ENCODE measurements around the gene ITM2B.
"Not testable (repeated sequence)": the region's sequence is repeated elsewhere in the genome, so short reads cannot be mapped to it uniquely, and the experiment has no call there.

The ITM2B gene

DNA sequence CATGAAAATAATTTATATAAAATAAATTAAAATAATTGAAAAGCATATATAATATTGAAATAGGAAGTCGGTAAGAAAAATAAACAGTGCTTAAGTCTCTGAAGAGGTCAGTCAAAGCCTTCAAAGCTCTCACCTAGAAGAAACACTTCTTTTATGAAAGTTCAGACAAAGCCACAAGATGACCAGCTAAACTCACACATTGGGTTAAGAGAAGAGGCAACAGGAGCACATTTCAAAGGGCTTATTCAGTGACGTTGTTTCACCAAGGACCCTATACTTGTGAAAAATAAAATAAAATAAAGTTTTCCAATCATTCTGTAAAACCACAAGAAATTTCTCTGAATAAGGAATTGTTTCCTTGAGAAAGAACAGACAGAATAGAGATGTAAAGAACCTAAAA lies 2.5 kb upstream of the ITM2B start:
- no peak for DNase-seq

DNA sequence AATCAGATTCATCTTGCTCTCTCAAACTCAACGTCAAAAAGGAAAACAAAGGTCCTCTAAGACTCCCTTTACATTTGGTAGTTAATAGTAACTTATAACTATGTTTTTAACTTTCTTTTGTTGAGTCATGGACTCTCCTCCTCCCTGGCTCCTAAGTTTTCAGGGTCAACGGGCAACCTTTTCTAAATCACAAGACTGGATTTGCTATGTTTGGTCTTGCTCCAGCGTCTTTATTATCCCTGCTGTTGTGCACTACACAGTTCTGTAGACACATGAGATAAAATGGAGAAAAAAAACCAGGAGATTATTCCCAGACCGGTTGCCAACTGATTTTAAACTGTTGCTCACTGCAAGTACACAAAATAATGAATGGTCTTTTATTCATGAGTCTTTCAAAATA lies 1.9 kb upstream of the ITM2B start:
- no peak for DNase-seq

DNA sequence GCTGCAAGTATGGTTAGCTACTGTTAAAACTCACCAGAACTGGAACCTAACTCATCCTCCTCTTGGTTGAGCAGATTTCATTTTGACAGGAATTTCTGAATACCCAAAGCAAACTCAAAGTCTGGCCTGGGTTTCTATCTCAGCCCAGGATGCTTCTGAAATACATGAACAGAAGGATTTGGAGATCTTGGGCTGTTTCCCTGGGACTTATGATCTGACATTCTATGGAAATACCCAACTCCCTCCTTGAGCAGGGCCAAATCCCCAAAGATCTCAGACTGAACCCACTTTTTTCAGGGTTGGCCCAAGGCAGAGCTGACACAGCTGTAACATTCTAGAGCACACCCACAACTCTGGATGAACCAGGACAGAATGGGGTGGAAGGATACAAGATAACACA lies 1.1 kb upstream of the ITM2B start:
- DNase-seq = no peak

DNA sequence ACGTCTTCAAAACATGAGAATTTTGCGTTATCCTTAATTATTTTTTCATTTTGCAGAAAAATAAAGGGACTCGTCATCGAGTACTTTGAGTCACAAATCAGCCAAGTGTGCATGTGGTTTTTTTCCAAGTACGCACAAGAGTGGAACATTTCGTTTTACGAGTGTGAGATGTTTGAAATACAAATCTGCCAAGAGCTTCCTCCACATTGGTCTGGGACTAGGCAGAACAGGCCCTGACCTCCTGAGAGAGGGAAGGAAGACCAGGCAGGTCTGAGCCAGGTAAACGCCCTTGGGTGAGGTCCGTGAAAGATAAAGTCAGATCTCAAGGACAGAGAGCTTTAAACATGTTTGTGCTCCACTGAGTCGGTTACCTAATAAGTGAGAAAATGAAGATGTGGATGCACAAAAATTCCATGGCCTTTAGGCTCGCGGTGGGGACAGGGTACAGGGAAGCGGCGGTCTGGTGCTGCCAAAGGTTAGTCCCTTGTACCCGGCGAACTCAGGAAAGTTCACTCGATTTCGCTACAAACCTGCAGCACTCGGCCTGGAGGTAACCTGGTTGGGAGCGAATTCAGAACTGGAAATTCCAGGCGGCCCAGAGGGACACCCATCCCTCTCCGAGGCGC lies 473 bp upstream of the ITM2B start:
- DNase-seq = no peak

DNA sequence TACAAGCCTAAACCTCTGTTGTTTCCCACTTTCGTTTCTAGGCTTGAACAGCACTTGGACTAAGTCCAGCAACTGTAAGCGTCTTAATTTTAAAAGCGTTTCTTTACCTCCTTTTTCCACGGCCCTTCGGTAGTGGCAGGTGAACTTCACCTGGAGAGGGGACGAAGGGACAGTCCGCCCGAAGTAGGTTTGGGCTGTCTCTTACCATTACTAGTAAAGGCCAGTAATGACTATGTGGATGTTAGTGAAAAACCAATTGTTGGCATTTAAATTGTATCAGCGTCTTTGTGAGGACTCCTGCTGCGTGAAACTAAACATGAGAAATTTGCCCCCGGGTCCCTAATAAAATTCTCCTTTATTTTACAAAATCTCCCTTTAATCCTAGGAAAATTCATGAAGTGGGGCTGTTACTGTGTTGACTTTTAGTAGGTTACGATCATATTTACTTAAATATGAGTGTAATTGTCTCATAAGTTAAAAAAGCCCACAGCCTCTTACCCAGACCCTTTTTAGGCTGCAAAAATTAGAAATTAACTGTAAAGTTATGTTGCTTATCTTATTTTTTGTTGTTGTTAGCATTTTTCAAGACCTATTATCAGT lies 983 bp downstream of the ITM2B start:
- DNase-seq = no peak

DNA sequence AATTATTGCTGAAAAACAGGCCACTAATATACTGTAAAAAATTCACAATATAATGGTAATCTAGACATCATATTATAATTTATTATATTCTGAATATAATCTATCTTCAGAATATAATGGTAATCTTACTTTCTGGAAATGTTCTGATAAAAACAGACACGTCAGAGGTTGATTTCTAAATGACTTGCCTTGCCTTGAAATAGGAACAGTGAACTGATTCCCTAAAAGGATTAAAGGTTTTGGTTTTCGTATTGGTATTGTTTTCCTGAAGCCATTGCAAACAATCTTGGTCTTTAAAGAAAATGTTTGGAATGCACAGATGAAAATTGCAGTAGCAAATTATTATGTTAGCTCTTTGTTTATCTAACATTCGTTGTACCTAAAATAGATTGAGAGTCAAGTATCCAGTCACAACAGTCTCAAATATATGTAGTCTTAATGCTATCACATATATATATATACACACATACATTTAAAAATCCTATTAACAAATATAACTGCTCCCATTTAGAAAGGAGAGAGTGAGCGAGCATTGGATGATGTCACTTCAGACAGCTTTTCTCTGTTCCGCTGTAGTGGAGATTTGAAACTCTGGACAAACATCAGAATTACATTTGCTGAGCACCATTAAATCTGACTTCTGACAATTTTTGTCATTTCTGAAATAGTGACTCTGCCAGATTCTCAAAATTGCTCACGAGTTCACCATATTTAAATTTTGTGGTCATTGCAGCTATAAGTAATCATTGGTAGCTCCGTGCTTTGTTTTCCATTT lies 1.7 kb downstream of the ITM2B start:
- no peak for DNase-seq

DNA sequence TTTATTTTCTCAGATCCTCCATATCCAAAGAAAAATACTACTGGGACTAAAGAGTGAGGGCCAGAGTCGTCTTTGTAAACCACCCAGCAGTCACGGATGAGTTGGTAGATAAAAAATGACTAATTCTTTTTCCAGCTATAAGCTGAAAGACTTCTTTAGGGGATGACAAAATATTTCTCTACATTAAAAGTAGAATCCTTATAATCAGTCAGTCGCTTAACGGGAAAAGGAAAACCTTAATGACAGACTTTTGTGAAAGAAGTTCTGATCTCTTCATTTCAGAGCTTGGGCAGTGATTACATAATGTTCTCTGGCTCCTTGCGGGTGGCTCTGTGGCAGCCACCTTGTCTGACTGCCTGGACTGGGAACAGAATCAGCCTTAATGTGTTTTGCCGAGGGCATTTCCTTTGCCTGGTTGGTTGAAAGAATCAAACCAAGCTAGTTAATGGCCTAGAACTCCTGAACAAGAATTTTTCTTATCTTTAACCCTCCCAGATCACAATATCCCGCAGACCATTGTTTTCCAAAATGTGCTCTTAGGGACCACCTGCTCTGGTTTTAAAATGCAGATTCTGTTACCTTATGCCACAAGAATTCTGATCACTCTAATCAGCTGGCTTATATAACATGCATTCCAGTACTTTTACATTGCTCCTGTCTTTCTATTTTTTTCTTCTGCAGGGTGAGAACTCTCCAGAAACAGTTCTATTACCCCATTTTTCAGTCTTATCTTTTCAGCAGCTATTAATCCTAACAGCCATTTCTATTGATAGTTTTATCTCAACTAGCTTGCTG lies 2.5 kb downstream of the ITM2B start:
- DNase-seq = no peak

DNA sequence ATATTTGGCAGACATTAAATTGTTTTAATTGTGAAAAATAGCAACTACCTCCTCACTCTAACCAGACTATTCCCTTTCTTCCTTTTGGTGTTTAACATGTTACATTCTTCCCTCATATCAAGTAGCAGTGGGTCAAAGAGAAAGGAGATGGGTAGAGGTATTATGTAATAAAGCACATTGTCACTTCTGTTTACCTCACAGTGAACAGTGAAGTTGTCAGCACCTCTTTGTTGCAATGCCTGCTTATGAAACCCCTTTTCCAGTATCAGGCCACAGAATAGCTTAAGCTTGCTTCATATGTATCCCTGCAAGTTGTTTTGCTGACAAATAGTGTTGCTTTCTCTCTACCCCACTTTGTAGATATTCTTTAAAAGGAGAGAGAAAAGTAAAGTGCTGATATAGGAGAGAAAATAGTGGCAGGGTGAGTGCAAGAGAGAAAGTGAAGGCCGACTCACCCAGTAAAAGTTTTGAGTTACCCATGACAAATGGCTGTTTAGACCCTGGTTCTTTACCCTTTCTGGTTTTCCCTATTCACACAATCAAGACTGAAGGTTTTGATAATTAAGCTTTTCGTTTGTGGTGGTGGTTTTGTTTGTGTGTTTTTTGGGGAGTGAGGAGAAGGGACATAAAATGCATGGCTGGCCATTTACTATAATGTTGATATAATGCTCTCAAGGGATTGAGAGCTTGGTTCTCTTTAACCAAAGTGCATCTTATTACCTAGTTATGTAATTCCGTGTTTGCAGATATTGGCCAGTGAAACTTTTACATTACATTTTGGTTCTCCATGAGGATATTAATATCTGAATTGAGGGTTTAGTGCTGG lies 3.7 kb downstream of the ITM2B start:
- no peak for DNase-seq

DNA sequence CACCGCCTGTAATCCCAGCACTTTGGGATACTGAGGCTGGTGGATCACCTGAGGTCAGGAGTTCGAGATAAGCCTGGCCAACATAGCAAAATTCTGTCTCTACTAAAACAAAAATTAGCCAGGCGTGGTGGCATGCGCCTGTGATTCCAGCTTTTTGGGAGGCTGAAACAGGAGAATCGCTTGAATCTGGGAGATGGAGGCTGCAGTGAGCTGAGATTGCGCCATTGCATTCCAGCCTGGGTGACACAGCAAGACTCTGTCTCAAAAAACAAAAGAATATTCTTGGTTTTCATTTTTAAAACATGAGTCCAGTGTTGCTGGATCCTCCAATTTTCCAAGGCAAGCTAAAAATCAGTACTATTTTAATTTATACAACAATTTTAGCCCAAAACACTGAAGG lies 6.4 kb downstream of the ITM2B start:
- not testable (repeated sequence) for DNase-seq

DNA sequence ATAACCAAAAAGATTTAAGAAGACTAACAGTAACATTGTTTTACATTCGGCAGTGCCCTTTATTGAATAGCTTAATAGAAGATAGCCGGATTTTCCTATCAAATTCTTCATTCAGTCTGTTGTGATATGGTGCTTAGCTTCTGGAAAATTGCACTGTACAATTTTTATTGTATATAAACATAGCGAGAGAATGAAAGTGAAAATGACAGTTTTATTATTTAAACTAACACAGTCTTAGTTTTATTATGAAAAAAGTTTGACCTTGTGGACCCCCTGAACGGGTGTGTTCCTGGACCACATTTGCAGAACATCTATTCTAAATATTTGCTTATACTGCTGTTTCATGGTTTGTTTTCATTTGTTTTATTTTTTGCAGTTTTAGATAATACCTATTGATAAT lies 8.6 kb downstream of the ITM2B start:
- no peak for DNase-seq

DNA sequence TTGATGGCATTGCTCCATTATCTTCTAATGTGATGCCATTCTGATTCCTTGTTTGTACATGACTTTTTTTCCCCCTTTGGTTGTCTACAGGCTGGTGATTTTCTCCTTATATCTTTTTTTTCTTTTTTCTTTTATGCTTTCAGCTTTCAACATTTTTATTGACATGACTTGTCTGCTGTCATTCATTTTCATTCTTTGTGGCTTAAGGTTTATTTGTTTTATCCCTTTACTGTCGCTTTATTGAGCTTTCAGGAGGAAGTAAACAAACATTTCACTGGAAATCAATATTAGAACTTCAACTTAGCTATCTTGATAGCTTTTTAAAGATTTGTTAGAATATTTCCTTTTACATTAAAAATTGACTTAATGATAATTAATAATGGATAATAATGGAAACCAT lies 9.7 kb downstream of the ITM2B start:
- DNase-seq = no peak

DNA sequence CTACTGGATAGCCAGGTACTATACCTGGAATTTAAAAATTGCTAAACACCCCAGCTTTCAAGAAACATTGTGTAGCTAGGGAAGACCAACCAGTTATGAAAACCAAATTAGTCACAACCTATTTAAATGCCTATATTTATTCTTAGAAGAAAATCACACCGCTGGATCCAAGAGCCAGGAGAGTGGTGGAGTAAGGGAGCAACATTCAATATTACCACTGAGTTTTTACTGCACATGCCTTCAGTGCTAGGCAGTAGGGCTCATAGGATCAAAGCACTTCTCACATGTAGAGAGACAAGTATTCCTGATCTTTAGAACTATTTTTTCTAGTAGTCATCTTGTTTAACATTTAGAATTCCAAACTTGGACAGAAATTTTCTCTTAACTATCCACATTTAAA lies 11.2 kb downstream of the ITM2B start:
- DNase-seq = no peak

DNA sequence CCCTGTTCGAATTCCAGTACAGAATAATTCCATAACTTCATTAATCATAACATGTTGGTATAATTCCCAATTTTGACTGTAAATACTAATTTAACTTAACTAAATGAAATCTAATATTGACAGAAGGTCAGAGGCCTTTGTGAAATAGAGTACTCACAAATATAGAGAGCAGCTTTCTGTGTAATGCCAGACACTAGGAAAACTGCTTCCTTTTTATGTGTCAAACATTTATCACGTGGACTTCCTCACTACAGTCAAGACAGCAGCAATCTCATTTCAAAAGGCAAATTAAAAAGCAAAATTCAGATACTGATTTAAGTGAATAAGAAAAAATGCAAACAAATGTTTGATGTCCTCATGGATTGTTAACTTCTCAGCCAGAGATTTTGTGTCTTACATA lies 13.1 kb downstream of the ITM2B start:
- no peak for DNase-seq

DNA sequence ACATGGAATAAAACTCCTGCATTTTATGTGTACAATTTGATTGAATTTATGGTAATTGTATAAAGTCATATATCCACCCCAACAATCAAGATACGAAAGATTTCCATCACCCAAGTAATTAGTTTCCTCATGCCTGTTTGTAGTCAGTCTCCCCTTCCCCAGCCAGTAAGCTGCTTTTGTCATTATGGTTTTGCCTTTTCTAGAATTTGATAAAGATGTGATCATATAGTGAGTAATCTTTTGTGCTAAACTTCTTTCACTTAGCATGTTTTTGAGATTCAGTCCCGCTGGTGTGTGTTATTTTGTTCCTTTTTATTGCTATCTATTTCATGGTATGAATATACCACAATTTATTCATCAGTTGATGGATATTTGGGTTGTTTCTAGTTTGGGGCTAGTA lies 16.0 kb downstream of the ITM2B start:
- no peak for DNase-seq

DNA sequence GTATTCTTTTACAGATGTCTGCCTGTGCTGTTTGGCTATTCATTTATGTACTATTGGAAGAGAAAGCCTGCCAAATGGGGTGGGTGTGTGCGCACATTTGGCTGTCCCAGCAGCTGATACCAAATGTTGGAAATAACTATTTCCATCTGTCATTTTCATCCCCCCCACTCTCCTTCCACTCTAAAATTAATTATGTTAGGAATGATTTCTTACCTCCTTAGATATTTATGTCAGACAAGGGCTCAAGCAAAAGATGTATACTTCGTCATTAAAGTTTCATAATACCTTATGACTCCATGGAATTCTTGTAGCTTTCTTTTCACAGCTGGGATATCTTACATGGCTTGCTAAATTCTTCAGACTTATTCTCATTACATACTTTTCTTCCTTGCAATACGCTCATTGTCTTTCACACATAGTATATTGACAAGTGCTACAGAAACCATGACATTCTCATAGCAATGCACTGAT lies 18.6 kb downstream of the ITM2B start:
- no peak for DNase-seq

DNA sequence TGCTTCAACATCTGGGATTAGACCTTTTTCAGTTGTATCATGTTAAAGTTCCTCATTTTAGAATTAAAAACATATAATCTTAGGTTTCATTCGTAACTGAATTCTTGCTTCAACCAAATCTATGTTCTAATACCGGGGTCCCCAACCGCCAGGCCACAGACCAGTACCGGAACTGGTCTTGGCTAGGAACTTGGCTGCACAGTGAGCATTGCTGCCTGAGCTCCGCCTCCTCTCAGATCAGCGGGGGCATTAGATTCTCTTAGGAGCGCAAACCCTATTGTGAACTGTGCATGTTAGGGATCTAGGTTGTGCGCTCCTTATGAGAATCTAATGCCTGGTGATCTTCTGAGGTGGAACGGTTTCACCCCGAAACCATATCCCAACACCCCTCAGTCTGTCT lies 19.2 kb downstream of the ITM2B start:
- DNase-seq = no peak

DNA sequence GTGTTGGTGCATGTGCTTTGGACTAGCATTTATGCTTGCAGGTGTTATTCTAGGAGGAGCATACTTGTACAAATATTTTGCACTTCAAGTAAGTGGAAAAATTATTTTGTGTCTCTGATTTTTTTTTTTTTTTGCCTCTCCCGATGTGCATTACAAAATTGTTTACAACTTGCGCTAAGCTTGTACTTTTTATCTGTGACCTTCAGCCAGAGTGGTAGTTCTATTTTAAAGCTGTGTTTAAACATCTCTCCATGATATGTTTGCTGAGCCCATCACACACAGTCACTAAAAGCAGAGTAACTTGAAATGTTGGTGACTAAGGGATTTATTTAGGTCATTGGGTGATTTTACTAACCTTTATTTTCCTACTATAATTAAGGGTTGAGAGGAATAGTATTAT lies 20.8 kb downstream of the ITM2B start:
- no peak for DNase-seq

DNA sequence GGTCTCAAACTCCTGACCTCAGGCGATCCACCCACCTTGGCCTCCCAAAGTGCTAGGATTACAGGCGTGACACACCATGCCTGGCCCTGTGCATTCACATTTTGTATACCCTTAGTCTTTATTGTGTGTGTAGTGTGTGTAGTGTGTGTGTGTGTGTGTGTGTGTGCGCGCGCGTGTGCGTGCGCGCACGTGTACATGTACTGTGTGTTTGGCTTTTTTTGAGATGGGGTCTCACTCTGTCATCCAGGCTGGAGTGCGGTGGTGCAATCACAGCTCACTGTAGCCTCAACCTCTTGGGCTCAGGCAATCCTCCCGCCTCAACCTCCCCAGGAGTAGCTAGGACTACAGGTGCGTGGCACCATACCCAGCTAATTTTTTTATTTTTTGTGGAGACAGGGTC lies 22.1 kb downstream of the ITM2B start:
- no peak for DNase-seq

DNA sequence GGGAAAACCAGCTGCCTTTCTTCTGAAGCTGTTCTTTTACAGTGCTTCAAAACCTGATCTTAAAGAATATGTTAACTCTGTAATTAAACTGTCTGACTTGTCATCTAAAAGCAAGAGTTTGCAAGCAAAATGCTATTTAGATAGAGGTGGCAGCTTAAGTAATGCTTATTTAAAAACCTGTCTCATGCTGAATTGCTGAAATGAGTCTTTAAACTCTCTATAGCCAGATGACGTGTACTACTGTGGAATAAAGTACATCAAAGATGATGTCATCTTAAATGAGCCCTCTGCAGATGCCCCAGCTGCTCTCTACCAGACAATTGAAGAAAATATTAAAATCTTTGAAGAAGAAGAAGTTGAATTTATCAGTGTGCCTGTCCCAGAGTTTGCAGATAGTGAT lies 22.9 kb downstream of the ITM2B start:
- DNase-seq = no peak

DNA sequence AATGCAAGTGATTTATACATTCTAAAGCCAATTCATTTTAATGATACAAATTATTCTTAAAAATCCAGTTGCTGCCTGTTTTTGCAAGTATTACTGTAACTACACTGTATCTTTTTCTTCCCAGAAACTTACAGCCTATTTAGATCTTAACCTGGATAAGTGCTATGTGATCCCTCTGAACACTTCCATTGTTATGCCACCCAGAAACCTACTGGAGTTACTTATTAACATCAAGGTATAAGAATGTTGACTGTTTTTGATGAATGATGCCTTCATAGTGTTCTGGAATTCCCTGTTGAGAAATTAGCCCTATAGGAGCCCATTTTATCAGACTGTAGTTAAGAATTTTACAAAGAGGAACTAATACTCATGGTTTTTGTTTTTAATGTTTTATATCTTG lies 25.0 kb downstream of the ITM2B start:
- DNase-seq = no peak

DNA sequence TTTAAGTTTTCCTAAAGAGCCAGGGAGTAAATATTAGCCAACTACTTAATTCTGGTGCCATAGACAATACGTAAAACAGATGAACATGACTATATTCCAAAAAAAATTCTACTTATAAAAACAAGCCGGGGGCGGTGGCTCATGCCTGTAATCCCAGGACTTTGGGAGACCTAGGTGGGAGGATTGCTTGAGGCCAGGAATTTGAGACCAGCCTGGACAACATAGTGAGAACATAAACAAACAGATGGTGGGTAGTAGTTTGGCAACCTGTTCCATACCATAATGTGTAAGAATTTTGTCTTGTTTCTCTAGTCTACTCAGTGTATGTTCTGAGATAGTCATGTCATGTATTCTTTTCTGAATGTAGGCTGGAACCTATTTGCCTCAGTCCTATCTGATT lies 25.4 kb downstream of the ITM2B start:
- DNase-seq = no peak

DNA sequence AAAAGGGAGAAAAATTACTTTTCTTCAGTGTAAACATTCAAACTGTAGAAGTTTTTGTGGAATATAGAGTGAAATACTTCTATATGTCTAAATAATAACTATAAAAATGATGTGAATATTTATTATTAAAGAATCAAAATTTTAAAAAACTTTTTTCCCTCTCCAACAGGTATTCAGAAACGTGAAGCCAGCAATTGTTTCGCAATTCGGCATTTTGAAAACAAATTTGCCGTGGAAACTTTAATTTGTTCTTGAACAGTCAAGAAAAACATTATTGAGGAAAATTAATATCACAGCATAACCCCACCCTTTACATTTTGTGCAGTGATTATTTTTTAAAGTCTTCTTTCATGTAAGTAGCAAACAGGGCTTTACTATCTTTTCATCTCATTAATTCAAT lies 28.0 kb downstream of the ITM2B start:
- DNase-seq = no peak

DNA sequence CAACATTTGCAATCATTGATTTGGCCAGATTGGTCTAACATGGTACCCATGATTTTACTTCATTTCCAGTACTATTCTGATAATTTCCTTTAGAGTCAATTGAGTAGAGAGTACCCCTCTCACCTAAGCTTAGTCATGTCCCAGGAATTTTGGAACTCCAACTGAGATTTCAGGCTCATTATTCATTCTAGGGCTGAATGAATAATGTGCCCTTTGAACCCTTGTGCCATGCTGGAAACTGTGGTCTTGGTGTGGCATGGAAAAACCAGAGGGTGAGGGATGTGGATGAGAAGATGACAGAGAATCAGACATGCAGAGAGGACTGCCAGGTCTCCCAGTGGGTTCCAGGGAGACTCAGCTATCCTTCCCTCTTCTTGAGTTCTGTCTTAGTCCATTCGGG lies 30.2 kb downstream of the ITM2B start:
- DNase-seq = no peak

All from activated CD8-positive, alpha-beta memory T cell treated with anti-CD3 and anti-CD28 coated beads for 24 hours (primary cell).